HG02973 (cell line): ENCODE measurements around the gene LRRC74A.

ENCODE experiments used
- ATAC-seq: cut with Tn5 transposase; IDR thresholded peaks from one replicate; pipeline ENCODE4 v1.9.1; 2021; ENCODE audit warnings: moderate library complexity; ENCODE audit not compliant: unreplicated experiment

Gene LRRC74A

GRCh38 chr14:76844223-76844622, 18.0 kb downstream of the LRRC74A start:
- no peak for ATAC-seq

GRCh38 chr14:76846331-76847047, 20.3 kb downstream of the LRRC74A start:
- no peak for ATAC-seq

- no peak for ATAC-seq
Observed at GRCh38 chr14:76848879-76849278, 22.7 kb downstream of the LRRC74A start.

- no peak for ATAC-seq
Observed at GRCh38 chr14:76855066-76855465, 28.9 kb downstream of the LRRC74A start.

- no peak for ATAC-seq
Observed at GRCh38 chr14:76856769-76857168, 30.6 kb downstream of the LRRC74A start.

GRCh38 chr14:76861574-76862255, 35.5 kb downstream of the LRRC74A start:
- no peak for ATAC-seq

GRCh38 chr14:76862546-76863282, 36.5 kb downstream of the LRRC74A start:
- no peak for ATAC-seq

GRCh38 chr14:76863724-76864407, 37.7 kb downstream of the LRRC74A start:
- no peak for ATAC-seq

- ATAC-seq, result no peak
Observed at GRCh38 chr14:76866456-76866855, 40.2 kb downstream of the LRRC74A start.

GRCh38 chr14:76867516-76868453, 41.6 kb downstream of the LRRC74A start:
- no peak for ATAC-seq

GRCh38 chr14:76868454-76869170, 42.4 kb downstream of the LRRC74A start:
- ATAC-seq, result no peak

- no peak for ATAC-seq
Observed at GRCh38 chr14:76870166-76870565, 44.0 kb downstream of the LRRC74A start.

- no peak for ATAC-seq
Observed at GRCh38 chr14:76872796-76873432, 46.7 kb downstream of the LRRC74A start.

GRCh38 chr14:76874734-76875133, 48.5 kb downstream of the LRRC74A start:
- ATAC-seq, result no peak

- ATAC-seq, result no peak
Observed at GRCh38 chr14:76876076-76876475, 49.9 kb downstream of the LRRC74A start.

GRCh38 chr14:76877871-76878270, 51.7 kb downstream of the LRRC74A start:
- ATAC-seq, result no peak

GRCh38 chr14:76880449-76880848, 54.2 kb downstream of the LRRC74A start:
- ATAC-seq, result no peak

GRCh38 chr14:76881348-76881747, 55.1 kb downstream of the LRRC74A start:
- ATAC-seq, result no peak

- ATAC-seq, result no peak
Observed at GRCh38 chr14:76882651-76883050, 56.4 kb downstream of the LRRC74A start.
